Fibroblast of the aortic adventitia (primary cell): ENCODE results near the gene SMIM17. TPM values are rescaled to one million over a fixed set of nuclear protein-coding genes. Genes with fewer than 3 reads are reported as not detected.

ENCODE experiments used
- DNase-seq: peaks from one replicate; pipeline ENCODE4 v3.0.0-alpha.2; 2010; ENCODE audit warnings: low read depth
- H3K4me3 ChIP-seq: 2 replicates; pipeline ENCODE4 v1.5.1; 2011; ENCODE audit warnings: low read depth, mild to moderate bottlenecking, control low read depth, low read length, moderate library complexity
- CTCF ChIP-seq: IDR thresholded peaks from 2 replicates; pipeline ENCODE4 v1.5.1; 2011; ENCODE audit warnings: mild to moderate bottlenecking, low read length, control low read depth, inconsistent platforms; ENCODE audit not compliant: insufficient read depth
- total RNA-seq: library from RNA; depleted of rRNA; stranded (reverse); fragments of >200 nt; gene quantifications from 2 replicates; pipeline ENCODE4 v1.2.3, GENCODE V29; 2012; ENCODE audit warnings: low replicate concordance

The SMIM17 gene
- total RNA-seq, 1 donor, result not detected

DNA sequence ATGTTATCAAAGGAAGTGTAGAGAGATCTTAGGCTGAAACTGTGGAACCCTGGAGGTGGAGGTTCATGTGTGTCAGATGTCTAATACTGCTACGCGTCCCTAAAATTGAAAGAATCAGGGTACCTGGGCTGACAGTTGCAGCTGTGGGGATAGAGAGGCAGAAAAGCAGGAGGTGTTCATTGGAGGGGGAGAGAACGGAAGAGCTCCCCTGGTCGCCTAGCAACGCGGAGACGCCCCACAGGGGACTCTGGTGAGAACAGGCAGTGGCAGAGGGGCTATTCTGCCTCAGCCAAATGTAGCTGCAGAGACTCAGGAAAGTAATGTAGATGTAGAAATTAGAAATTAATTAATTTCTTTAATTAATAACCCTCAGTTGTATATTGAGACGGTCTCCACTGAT is 38.7 kb downstream of the SMIM17 start:
- no peak for DNase-seq
- no peak for TF ChIP-seq CTCF
- no peak overlapping the region for H3K4me3 ChIP-seq

DNA sequence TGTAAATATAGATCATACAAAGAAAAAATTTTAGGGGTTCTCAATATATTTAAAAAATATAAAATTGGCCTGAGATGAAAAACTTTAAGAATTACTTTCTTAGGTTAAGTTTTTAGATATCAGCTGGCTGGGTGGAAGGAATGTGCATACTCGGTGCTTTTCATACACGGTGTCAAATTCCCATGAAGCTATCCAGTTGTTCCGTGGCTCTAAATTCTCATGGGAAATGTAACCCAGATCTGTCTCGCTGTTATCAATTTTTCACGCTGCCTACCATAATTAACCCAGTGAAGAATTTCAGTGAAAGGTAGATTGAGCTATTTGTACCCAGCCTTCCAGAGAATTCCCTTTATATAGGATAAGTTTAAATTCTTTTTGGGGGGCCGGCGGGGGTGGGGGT is 40.2 kb downstream of the SMIM17 start:
- TF ChIP-seq CTCF, result no peak
- H3K4me3 ChIP-seq, result no peak overlapping the region
- no peak for DNase-seq

DNA sequence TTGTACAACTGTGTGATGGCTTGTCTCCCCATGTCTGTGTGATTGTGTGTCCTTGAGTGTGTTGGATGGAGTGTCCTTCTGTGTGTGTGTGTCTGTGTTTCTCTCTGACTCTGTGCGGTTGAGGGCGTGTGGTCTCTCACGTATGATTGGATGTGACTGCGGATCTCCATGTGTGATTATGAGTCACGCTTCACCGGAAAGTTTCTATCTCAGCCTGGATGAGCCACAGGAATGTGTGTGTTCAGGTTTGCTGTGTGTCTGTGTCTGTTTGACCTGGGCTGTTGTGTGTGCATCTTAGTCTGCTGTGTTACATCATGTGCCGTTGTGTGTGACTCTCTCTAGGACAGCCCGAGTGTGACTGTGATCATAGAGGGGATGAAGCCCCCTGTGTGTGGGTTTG is 44.1 kb downstream of the SMIM17 start:
- no peak for TF ChIP-seq CTCF
- no peak for DNase-seq
- H3K4me3 ChIP-seq, result no peak overlapping the region

DNA sequence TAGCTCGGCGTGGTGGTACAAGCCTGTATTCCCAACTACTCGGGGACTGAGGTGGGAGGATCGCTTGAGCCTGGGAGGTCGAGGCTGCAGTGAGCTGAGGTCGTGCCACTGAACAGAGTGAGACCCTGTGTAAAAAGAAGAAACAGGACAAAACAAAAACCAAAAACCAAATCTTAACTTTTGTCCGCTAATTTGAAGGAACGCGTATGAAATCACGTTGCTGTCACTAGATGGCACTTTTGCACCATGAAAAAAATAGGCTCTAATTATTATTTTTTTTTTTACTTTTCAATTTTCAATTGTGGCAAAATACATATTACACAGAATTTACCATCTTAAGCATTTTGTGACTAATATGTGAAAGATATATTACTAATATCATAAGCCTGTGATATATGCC is 46.2 kb downstream of the SMIM17 start:
- no peak for DNase-seq
- no peak overlapping the region for H3K4me3 ChIP-seq
- TF ChIP-seq CTCF, result no peak

DNA sequence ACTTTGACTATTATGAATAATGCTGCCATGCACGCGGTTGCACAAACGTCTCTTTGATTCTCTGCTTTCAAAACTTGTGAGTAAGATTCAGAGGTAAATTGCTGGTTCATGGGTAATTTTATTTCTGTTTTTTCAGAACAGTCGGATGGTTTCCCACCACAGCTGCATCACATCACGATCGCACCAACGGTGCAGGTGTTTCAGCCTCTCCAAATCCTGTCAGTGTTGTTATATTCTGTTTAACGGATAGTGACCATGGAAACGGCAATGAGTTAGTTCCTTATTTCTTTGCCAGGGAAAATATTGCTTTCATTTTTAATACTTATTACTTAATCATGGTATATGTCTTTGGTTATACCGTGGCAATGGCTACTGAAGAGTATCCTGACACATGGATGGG is 47.7 kb downstream of the SMIM17 start:
- no peak overlapping the region for H3K4me3 ChIP-seq
- TF ChIP-seq CTCF, result no peak
- no peak for DNase-seq

DNA sequence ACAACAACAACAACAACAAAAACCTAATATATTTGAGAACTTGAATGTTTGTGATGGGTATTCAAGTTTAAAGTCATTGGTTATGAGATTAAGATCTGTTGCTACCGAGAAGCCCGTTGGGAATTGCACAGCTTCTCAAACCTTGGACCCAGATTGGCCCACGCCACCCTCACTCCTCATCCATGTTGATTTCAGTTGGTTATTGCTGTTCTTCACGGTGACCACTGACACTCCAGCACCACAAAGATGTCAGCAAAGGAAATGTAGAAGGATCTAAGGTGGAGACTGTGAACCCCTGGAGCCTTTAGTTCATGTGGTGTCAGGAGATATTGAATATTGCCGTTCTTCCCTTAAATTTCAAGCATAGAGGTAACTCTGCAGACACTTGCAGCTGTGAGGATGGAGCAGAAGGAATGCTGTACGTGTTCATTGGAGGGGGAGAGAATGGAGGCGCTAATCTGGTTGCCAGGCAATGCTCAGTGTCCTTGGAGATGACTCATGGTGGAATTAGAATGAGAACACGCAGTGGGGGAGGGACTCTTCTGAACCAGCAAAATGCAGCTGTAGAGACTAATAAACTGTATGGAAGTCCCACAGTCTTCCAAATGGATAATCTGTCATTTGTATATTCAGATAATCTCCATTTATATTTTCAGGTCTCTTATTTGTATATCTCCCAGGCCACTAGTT is 49.4 kb downstream of the SMIM17 start:
- no peak overlapping the region for H3K4me3 ChIP-seq
- no peak for TF ChIP-seq CTCF
- no peak for DNase-seq

- H3K4me3 ChIP-seq, result no peak overlapping the region
- no peak for TF ChIP-seq CTCF
- DNase-seq, result no peak
These were observed 56.6 kb downstream of the SMIM17 start for GRCh38 chr19:56699552-56699951.
